Inflammatory macrophage treated with lipopolysaccharide for 1 hour (primary cell): ENCODE results near the gene OTUD1.

ENCODE experiments used
- DNase-seq, 2 donors: peaks; one replicate each; pipeline ENCODE4 v3.0.0-alpha.2; 2020 to 2022

OTUD1 gene

DNA sequence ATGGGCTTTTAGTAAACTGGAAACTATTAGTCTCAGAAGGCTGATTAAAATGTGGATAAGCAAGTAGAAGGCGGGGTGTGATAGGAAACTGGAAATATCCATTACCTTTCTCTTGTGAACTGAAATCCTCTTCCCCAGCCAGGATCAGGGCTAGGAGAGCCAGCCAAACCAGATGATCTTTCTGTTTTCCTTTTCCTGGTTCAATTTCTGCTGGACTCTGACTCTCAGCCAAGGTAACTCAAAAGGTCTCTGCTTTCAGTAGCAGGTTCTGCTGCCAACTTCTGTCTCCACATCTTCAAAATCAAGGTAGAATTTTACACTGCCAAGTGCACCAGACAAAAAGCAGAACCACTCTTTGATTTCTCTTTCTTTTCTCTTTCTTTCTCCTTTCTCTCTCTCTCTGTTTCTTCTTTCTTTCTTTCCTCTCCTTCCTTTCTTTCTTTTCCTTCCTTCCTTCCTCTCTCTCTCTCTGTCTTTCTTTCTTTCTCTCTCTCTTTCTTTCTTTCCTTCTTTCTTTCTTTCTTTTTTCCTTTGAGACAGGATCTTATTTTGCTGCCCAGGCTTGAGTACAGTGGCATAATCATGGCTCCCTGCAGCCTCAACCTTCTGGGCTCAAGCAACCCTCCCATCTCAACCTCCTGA, 30.8 kb downstream of the OTUD1 start:
- no peak for DNase-seq

DNA sequence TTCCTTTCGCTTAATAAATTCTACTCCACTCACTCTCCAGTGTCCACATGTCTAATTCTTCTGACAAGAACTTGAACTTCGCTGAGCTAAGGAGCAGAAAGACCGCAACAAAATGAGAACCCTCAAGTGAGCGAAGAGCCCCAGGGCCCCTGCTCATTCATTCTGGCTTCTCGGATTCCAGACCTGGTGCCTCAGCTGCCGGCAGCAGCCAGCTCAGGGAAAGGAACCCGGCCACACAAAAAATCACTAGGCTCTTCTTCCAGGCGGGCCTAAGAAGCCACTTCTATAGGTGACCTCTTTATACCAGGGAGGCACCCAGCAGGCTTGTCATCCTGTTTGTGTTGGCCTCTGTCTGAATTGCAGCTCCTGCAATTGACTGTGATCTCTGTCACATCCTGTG, 33.3 kb downstream of the OTUD1 start:
- no peak for DNase-seq

DNA sequence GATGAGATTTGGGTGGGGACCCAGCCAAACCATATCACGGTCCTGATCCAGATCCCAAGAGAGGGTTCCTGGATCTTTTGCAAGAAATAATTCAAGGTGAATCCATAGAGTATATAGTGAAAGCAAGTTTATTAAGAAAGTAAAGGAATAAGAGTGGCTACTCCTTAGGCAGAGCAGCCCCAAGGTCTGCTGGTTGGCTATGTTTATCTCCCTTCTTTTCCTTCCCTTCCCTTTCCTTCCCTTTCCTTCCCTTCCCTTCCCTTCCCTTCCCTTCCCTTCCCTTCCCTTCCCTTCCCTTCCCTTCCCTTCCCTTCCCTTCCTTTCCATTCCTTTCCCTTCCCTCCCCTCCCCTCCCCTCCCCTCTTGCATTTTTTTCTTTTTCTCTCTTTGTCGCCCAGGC, 35.2 kb downstream of the OTUD1 start:
- no peak for DNase-seq

DNA sequence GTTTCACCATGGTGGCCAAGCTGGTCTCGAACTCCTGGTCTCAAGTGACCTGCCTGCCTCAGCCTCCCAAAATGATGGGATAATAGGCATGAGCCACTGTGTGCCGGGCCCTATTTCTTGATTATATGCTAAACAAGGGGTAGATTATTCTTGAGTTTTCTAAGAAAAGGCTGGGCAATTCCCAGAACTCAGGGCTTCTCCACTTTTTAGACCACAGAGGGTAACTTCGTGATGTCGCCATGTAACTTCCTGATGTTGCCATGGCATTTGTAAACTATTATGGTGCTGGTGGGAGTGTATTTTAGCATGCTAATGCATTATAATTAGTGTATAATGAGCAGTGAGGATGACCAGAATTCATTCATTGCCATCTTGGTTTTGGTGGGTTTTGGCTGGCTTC, 35.8 kb downstream of the OTUD1 start:
- peak; percentile 43 to 64 for DNase-seq

DNA sequence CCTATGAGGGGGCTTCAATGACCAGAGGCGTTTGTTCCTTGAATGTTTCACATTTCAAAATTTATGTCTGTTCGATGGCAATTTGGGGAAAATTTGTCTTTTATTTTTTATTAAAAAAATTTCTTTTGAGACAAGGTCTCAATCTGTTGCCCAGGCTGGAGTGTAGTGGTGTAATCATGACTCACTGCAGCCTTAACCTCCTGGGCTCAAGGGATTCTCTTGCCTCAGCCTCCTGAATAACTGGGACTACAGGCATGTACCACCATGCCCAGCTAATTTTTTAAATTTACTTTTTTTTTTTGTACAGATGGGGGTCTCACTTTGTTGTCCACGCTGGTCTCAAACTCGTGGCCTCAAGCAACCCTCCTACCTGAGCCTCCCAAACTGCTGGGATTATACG, 39.7 kb downstream of the OTUD1 start:
- no peak for DNase-seq

DNA sequence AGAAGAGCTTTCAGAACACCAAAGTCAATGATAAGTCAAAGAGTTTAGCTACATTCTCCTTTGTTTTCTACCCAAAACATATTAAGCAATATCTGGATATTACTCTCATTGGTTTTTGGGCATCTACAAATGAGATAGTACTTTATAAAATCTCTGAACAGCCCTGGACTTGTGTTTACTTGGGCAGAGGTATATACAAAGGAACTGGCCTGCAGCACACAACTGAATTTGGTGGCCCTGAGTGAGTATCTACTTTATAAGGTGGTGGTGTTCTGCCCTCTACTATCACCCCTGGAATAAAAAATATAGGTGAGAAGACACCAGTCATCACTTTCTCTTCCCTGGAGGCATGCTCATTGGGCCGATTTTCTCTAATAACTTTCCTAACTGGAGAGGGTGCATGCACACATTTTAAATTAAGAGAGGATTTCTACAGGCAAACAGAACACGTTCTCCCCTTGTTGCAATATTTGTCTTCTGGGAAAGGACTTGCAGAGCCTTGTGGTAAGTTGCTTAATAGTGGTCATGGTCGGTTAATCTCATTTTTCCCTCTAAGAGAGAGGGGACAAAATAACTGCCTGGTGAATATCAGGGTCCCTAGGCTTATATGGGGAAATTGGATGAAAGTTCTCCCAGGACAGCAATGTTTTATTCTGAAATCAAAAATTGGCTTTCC, 41.1 kb downstream of the OTUD1 start:
- DNase-seq: no peak

DNA sequence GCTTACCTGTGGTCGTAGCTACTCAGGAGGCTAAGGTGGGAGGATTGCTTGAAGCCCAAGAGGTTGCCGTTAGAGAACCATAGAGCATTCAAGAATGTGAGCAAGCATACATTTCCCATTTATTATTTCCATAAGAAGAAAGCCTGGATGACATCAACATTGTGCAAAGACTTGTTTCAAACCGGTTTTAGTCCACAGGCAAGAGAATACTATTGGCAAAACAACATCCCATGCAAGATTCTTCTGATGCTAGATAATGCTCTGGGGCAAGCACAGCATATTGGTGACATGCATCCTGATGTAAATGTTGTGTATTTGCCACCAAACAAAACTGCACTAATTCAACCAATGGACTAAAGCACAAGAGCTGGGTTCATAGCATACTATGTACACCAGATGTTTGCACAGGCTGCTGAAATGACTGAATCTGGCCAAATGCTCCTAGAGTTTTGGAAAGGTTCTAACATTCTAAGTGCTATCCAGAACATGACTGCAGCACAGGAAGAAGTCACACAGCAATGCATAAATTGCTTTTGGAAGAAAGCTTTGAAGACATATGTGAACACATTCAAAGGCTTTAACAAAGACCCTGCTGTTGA, 42.6 kb downstream of the OTUD1 start:
- DNase-seq: no peak

DNA sequence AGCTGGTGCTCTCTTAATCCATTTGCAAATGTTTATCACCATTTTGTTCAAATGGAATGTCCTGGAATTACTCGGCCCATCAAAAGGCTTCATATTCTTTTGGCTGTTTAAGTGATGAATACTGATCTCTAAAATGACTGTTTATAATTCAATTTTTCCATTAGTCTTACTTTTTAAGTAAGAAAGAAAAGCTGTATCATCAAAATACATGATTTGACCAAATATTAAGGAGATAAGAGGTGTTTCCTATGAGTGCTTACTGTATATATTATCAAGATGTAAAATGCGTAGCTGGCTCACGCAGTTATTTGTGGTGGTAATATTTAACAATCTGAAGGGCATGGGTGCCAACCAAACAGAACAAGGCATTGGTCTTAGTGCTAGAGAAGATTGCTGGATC, 51.2 kb downstream of the OTUD1 start:
- no peak for DNase-seq
